HG03025 (cell line): ENCODE measurements around the gene C19orf25.
"Not testable (repeated sequence)": the region's sequence is repeated elsewhere in the genome, so short reads cannot be mapped to it uniquely, and the experiment has no call there.

Source experiments
- ATAC-seq: cut with Tn5 transposase; IDR thresholded peaks from one replicate; pipeline ENCODE4 v1.9.1; 2021; ENCODE audit warnings: mild to moderate bottlenecking, moderate library complexity; ENCODE audit not compliant: unreplicated experiment, low FRiP score

C19orf25 gene

DNA sequence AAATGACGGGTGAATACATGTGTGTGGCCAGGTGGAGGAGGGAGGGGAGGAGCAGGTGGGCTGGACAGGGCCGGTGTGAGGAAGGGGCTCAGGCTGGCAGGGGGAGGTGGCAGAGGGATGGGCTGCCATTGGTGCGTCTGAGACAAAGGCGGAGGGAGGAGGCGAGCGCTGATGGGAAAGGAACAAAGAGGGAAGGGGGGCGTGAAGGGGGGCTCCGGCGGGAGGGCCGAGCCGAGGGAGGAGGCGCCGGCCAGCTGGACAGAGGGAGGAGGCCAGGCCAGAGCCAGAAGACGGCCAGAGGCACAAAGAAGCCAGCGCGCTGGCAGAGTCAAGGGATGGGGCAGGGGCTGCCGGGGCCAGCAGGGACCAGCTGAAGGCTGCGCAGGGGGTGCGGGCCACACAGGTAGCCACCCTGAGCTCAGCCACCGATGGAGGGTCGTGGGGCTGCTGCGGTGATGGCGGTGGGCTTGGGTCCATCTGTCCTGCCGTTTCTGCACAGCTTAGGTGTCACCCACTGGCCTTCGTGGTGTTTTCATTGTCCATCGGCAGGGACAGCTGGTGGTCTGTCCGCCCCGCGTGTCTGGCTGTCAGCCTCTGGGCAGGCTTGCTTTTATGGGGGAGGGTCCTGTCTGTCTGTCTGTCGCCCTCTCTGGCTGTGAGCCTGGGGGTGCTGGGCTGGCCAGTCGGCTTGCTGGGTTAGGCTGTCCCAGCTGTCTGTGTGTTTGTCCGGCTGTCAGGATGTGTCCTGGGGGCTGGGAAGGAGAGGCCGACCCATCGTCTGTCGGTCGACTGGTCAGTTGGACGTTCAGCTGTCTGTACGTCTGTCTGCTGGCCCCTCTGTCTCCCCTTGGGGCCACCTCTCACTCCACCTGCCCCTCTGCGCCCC, 26.9 kb downstream of the C19orf25 start:
- ATAC-seq, result no peak

DNA sequence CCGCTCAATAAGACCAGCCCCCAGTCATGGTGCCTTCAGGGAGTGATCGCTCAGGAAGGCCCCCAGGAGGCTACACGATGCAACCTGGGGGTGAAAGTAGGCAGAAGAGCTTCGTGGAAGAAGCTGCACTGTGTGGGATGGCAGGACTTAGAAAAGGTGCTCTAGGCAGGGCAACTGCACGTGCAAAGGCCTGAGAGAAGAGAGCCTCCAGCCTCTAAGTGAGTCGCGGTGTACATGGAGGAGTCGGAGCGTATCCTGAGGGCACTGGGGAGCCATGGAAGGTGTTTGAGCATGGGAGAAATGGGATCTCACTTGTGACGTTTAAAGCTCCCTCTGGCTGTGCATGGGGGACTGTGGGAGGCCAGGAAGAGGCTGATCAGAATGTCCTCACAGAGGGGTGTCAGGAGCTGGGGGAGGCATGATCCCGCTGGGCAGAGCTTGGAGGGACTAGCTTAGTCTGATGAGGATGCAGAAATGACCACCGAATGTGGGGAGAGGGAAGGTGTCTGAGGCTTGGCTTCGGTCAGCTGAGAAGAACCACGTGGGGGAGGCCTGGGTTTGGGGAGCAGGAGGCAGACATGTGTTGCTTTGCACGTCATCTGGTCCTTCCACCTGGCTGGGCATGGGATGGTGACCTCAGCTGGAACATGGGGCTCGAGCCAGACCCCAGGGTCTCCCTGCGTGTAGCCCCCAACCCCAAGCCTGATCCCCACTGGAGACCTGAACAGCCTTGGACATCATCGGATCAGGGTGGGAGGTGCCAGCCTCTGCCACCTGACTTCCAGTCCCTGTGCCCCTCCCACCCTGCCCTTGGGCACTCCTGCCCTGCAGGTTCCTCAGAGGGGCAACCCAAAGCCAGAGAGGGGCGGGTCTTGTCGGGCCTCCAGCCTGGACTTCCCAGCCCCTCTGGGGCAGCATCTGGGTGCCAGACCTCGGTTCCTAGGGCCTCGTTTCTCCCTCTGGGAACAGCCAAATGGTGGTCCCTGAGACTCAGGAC, 28.0 kb downstream of the C19orf25 start:
- no peak for ATAC-seq

DNA sequence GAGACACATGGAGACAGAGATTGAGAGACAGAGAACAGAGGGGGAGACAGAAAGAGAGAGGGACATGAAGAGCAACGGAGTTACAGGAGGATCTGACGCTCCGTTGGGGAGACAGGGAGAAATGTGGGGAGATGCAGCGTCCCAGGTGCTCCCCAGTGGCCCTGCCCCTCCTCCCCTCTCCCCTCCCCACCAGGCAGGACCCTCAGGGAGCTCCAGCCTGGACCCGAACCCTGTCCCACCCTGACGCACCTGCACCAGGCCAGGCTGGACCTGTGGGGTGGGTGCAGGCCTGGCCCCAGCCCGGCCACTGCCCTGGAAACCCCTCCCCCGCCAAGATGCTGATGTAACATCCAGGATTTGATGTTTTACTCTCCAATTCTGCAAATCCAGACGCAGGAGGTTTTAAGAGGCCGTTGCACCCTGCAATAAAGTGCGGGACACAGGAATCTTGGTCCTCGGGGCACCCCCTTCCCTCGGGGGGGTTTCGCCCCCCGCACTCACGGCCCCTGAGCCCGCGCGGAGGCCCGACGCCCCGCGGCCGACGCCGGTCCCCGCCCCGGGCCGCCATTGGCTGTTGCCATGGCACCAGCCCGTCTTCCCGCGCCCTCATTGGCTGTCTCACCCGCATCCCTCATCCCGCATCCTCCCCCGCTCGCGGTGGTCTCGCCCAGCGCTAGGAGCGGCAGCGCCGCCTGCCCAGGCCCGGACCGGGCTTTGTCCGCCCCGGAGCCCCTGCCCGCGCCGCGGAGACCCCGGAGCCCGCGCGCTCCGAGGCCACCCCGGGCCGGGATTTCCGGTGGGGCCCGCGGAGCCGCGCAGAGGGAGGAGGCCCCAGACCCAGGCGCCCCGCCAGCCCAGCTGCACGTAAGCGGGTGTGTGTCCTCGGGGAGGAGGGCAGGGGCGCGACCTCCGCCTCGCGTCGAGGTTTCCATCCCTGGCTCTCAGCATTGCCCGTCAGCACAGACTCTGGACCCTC, 29.3 kb downstream of the C19orf25 start, which contains the start of gene APC2:
TSS of gene APC2 (plus strand) at position 655 of the 976 bp plus-strand sequence. CDS start 2,881 bp downstream, outside the sequence.
- no peak for ATAC-seq

DNA sequence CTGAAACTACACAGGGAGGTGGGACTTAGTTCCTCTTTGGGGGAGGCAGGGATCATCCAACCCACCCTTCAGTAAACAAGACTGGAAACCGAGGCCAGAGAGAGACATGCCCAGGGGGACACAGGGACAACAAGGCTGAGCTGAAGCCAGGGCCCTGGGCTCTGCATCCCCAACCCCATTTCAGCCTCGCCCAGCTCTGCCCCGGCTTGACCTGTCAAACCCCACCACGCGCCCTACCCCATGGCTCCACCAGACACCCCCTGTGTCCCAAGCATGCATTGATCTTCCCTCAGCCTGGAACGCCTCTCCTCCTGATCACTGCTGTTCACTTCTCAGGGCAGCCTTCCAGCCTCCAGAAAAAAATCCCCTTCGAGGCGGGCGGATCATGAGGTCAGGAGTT, 31.1 kb downstream of the C19orf25 start:
- ATAC-seq, result no peak

DNA sequence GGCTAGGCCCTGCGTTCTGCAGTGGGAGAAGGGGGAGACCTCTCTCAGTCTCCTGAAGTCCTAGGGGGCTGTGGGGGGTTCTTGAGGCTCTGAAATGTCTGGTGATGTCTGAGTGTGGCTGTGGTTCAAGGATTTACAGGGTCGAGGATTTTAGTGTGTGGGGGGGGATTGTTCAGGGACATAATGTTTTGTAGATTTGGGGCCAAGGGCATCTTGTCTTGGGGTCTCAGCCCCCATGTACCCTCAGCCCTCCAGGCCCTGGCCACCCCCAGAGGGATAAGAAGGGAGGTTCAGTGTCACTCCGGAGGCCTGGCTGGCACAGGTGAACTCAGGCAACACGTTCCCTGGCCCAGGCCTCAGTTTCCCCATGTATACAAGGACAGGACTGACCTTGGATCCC, 31.5 kb downstream of the C19orf25 start:
- no peak for ATAC-seq

DNA sequence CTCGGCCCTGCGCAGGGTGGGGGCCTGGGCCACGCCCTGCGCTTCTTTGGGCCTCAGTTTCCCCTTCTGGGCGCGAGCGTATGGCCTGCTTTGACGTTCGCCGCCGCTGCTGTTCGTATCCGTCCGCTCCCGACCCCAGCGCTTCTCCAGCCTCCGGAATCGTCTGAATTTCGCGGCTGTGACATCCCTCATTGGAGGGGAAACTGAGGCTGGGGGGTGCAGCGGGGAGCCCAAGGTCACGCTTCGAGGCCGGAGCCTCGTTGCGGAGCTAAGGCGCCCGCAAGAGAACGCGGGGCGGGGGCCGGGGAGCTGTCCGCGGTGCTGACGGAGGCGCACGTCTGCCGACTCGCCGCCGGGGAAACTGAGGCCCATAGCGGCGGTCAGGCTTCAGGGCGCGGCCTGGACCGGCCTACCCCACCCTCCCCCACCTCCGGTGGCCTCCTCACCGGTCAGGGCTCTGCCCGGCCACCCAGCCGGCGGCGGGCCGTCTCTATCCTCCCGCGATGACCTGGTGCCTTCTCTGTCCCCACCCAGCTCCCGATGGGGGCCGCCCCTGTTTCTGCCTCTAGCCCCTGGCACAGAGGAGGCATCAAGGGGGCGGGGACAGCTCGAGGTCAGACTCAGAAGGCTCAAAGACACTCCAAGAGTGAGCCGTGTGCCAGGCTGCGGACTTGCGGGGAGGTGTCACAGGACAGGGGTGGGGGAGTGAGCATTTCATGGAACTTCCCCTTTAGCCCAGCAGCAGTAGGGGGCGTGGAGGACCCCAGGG, 32.1 kb downstream of the C19orf25 start:
- no peak for ATAC-seq

DNA sequence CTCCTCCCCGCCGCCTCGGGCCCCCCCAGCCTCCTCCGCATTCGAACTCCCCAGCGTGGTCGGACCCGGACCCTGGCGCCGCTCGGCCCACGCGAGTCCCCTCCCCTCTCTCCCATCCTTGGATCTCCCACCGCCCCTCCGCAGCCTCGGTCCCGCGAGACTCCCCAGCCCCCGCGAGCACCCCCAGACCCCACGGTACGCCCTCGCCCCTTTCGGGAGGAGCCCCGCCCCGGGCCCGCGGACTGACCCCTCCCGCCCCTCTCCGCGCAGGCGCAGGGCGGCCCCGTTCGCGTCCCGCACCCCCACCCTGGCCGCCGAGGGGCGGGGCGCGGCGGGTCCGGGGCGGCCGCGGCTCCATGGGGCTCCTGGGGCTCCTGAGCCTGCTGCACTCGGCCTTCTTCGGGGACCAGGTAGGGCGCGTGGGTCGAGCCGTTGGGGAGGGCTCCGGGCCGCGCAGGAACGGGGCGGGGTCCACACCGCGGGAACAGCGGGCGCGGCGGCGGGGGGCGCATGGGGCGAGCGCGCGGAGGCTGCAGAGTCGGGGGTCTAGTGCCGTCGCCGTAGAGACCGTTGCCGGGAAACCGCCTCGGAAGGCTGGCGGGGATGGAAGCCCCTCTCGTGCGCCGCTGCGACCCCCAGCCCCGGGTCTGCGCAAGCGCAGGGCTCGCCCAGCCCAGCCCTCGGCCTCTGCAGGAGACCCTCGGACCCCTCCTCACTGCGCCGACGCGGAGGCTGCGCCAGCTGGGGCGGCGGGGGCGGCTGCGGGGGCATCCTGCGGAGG, 32.9 kb downstream of the C19orf25 start:
- no peak for ATAC-seq

DNA sequence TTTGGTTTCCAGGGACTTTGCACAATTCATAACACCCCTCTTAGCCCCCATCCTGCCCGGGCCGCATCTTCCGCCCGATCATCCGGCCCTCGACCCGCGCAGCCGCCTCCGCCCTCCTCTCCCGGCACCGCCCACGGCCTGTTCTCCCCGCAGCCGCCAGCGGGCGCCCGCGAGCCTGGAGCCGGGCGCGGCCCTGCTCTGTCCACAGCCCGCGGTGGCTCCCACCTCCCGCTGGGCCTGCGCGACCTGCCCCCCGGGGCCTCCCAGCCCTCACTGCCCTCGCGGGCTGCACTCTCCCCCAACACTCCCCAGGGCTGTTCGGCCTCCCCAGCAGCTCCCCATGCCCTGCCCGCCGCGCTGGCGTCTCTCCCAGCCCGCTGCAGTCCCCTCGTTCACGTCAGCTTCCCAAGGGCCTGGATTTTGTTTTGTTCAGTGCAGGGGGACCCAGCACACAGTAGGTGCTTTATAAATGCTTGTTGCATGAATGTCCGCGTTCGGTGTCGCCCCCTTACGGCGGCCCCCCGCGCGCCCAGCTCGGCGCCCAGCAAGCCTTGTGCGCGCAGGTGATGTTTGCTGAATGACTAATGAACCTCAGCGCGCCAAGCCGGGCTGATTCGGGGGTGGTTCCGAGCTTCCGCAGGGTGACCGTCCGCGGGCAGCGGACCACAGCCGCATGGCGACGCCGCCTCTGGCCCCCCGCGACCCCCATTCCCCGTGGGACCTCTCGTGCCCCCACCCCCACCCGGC, 33.7 kb downstream of the C19orf25 start:
- peak; percentile 49 for ATAC-seq

DNA sequence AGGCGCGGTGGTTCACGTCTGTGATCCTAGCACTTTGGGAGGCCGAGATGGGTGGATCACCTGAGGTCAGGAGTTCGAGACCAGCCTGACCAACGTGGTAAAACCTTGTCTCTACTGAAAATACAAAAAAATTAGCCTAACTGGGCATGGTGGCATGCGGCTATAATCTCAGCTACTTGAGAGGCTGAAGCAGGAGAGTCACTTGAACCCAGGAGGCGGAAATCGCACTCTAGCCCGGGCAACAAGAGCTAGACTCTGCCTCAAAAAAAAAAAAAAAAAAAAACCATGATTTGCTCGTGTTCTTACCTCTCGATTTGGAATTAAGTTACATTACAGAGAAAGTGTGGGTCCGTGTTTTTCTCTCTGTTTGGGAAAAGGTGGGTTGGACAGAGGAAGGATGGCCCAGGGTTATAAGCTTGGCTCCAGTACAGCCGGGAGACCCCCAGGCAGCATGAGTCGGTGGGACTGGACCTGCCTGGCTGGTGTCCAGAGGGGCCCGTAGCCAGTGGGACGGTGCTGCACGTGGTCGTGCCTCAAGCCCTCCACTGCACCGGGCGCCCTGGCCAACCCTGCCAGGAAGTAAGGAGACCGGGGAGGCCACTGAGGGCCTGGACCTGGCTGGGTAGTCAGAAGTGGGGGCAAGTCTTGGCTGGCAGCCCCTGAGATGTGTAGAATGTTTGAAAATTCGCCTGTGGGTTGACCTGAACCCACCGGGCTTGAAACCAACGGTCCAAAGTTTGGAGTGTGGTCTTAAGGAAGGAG, 37.2 kb downstream of the C19orf25 start:
- ATAC-seq, result no peak

DNA sequence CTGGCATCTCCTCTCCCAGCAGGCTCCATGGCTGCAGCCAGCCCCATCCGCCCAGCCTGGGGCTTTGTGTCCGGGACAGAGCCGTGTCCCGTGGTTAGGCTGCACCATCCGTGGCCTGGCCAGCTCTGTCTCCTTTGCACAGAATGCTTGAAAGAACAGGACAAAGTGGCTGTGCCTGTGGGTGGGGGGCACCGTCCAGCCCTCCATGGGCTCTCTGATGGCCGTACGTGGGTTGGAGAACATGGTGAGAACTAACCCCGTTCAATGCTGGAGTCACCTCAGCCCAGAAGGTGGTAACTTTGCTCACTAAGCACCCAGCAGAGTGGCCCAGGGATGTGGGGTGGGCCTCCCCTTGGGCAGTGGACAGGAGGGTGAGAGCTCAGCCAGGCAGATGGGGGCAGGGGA, 38.0 kb downstream of the C19orf25 start:
- ATAC-seq, result no peak

DNA sequence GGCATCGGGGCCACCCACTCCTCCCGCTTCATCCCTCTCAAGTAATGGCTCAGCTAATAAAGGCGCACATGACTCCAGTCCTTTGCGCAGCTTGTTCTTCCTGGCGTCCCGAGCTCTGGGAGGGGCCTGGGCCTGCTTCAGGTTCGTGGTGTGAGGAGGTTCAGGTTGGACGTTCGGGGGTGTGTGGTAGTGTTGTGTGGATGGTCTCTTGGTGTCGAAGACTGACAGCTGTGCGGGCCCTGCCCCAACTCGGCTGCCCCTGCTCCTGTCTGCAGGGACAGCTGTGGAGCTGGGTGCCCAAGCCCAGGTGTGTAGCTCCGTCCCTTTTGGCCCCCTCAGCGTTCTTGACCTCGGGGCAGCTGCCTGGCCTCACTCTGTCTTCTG, 38.6 kb downstream of the C19orf25 start:
- ATAC-seq, result no peak

DNA sequence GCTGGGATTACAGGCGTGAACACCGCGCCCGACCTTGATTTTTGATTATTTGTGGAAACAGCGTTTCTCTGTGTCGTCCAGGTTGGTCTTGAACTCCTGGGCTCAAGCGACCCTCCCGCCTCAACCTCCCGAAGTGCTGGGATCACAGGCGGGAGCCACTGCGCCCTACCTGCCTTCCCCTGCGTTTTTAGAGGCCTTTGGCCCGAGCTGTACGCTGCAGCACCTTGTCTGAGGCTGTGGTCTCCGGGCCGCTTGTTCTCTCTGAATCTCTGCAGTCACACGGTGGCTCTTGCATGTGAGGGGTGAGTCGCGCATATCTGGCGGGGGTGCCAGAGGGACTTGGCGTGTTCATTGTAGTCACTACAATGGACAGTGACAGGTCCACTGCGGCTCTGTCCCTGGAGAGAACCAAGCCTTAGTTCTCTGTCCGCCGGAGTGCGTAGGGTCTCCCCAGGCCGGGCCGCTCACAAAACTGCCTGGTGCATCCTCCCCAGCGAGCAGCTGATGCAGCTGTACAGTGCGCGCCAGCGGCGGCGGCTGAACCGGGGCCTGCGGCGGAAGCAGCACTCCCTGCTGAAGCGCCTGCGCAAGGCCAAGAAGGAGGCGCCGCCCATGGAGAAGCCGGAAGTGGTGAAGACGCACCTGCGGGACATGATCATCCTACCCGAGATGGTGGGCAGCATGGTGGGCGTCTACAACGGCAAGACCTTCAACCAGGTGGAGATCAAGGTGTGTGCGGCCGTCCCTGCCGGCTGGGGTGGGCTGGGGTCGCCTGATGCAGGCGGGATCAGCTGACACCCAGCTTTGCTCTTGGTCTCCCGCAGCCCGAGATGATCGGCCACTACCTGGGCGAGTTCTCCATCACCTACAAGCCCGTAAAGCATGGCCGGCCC, 39.2 kb downstream of the C19orf25 start:
- ATAC-seq, result not testable (repeated sequence)

DNA sequence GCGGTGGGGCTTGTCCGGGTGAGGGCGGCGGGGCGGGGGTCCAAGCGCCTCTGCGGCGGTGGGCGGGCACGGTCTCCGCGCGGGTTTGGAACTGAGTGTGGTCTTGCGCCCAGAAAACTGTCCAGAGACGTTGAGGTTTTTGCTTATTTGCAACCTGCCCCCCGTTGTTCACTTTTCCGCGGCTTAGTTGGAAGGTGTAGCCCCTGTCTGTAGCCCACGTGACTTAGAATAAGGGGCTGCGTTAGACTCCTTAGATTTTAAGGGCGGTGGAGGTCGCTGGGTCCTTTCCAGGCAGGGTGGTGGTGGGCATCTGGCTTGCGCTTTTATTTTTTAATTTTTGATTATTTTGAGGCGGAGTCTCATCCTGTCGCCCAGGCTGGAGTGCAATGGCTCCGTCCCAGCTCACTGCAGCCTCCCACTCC, 40.1 kb downstream of the C19orf25 start:
- ATAC-seq, result no peak

DNA sequence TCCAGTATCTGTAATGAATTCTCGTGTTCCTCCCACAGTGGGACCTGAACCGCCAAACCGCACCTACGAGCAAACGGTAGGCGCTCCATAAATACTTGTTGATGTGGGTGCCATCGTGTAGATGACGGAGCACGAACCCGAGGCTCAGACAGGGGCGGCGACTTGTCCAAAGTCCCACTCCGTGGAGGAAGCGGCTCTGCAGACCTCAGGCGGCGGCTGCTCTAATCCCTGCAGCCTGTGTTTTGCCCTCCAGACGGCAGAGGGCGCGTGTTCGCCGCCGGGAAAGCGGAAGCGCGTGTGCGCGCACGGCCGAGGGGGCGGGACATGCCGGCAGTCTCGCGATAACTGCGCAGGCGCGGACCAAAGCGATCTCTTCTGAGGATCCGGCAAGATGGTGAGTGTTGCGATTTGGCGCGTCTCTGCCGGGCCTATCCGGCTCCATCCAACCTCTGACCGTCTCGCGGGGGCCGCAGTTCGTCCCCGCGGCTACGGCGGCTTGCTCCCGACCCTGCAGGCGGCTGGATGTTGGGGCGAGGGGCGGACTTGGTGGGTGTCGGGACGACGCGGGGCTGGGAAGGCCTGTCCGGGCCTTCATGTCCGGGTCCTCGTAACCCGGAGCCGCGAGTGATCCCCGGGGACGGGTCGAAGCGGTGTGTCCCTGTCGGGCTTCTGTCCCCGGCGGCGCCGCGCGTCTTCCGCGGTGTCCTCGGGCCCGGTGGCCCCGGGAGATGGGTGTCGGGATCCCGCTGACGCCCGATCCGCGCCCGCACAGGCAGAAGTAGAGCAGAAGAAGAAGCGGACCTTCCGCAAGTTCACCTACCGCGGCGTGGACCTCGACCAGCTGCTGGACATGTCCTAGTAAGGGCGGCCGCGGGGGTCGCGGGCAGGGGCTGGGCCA, 40.7 kb downstream of the C19orf25 start, which contains the start of gene RPS15:
TSS of gene RPS15 (plus strand) at position 362 of the 898 bp plus-strand sequence. CDS start at position 392, 30 bp downstream.
- ATAC-seq, result peak; percentile 53

DNA sequence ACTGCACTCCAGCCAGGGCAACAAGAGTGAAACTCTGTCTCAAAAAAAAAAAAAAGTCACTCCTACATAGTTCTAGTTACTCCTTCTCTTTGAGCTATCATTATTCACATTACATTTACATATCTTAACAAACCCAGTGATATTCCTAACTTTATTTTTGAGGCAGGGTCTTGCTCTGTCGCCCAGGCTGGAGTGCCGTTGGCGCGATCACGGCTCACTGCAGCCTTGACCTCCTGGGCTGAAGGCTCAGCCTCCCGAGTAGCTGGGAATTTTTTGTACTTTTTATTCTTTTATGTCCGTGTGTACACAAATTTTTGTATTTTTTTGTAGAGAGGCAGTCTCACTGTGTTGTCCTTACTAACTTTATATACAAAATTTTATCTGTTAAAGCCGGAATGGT, 41.4 kb downstream of the C19orf25 start:
- ATAC-seq, result no peak
